Thyroid gland (tissue), 4 donors: ENCODE data around the gene MS4A3.

ENCODE experiments used
- CTCF ChIP-seq, 6 experiments: fragments of 200-600 bp in 3 of 6; fragments of 450-650 bp in 3 of 6; sonication (generic) in 3 of 6; IDR thresholded peaks; one replicate each; pipeline ENCODE4 v1.5.1; 2016 to 2019; ENCODE audit warnings: antibody characterized with exemption in 6 of 6, mild to moderate bottlenecking in 2 of 6, inconsistent platforms in 1 of 6, moderate library complexity in 1 of 6
- POLR2A ChIP-seq, 2 donors: fragments of 450-650 bp; IDR thresholded peaks; one replicate each; pipeline ENCODE4 v1.6.1; 2017; ENCODE audit warnings: antibody characterized with exemption in 2 of 2, mild to moderate bottlenecking in 2 of 2, moderate library complexity in 1 of 2

GRCh38 chr11:60029015-60029632 is 27.3 kb upstream of the MS4A3 start:
- no peak for TF ChIP-seq CTCF (IDR thresholded peaks at IDR 0.05)
- TF ChIP-seq POLR2A (IDR thresholded peaks at IDR 0.05) = no peak
